GM23338 (cell line): ENCODE data around the gene CPM. TPM values are rescaled to one million over a fixed set of nuclear protein-coding genes. Genes with fewer than 3 reads are reported as not detected.

ENCODE experiments used
- ATAC-seq: fragments of 200-7000 bp; cut with Tn5 transposase; 3 replicates; pipeline ENCODE4 v1.9.1; 2020
- DNase-seq: peaks from one replicate; pipeline ENCODE4 v3.0.0-alpha.2; 2015; ENCODE audit warnings: low spot score
- H2AFZ ChIP-seq: fragments of 200-600 bp; sonication (generic); 2 replicates; pipeline ENCODE4 v1.8.0; 2016; ENCODE audit warnings: antibody characterized with exemption, mild to moderate bottlenecking, moderate library complexity
- H3F3A ChIP-seq: fragments of 200-600 bp; sonication (generic); replicated peaks from 2 replicates; pipeline ENCODE4 v1.8.0; 2017; ENCODE audit warnings: antibody characterized with exemption, mixed run types, low read depth
- H3K27ac ChIP-seq: fragments of 200-600 bp; sonication (generic); 2 replicates; pipeline ENCODE4 v1.6.1; 2016; ENCODE audit warnings: low read depth
- H3K27me3 ChIP-seq: fragments of 200-600 bp; sonication (generic); 2 replicates; pipeline ENCODE4 v1.8.0; 2016; ENCODE audit warnings: mild to moderate bottlenecking, mixed run types, moderate library complexity; ENCODE audit not compliant: insufficient read depth
- H3K36me3 ChIP-seq: fragments of 200-600 bp; sonication (generic); 2 replicates; pipeline ENCODE4 v1.8.0; 2016; ENCODE audit warnings: mild to moderate bottlenecking; ENCODE audit not compliant: insufficient read depth
- H3K4me1 ChIP-seq: fragments of 200-600 bp; sonication (generic); 2 replicates; pipeline ENCODE4 v1.8.0; 2016; ENCODE audit warnings: mild to moderate bottlenecking, moderate library complexity; ENCODE audit not compliant: insufficient read depth
- H3K4me2 ChIP-seq: fragments of 200-600 bp; sonication (generic); 2 replicates; pipeline ENCODE4 v1.7.1; 2017; ENCODE audit warnings: mixed run types
- H3K4me3 ChIP-seq: fragments of 200-600 bp; sonication (generic); 2 replicates; pipeline ENCODE4 v1.6.1; 2016; ENCODE audit warnings: mixed run types
- H3K79me2 ChIP-seq: fragments of 200-600 bp; sonication (generic); replicated peaks from 2 replicates; pipeline ENCODE4 v1.8.0; 2017; ENCODE audit warnings: mild to moderate bottlenecking; ENCODE audit not compliant: insufficient read depth
- H3K9me2 ChIP-seq: fragments of 200-600 bp; sonication (generic); 2 replicates; pipeline ENCODE4 v1.8.0; 2017; ENCODE audit not compliant: insufficient read depth
- H4K20me1 ChIP-seq: fragments of 200-600 bp; sonication (generic); replicated peaks from 2 replicates; pipeline ENCODE4 v1.8.0; 2017; ENCODE audit warnings: mild to moderate bottlenecking; ENCODE audit not compliant: insufficient read depth
- H3K27ac Mint-ChIP-seq: 2 replicates; pipeline ENCODE4 v1.8.0; 2020; ENCODE audit warnings: inconsistent platforms, mild to moderate bottlenecking, moderate library complexity, mixed read lengths
- H3K27me3 Mint-ChIP-seq: 3 replicates; pipeline ENCODE4 v1.8.0; 2022; ENCODE audit warnings: low read depth, mild to moderate bottlenecking, moderate library complexity, mixed read lengths, inconsistent platforms; ENCODE audit not compliant: insufficient read depth, poor library complexity
- H3K36me3 Mint-ChIP-seq: 3 replicates; pipeline ENCODE4 v1.8.0; 2021; ENCODE audit warnings: low read depth, mild to moderate bottlenecking, inconsistent platforms, moderate library complexity, mixed read lengths
- H3K4me1 Mint-ChIP-seq: 3 replicates; pipeline ENCODE4 v1.8.0; 2020; ENCODE audit warnings: mild to moderate bottlenecking, inconsistent platforms, mixed read lengths
- H3K4me3 Mint-ChIP-seq: 3 replicates; pipeline ENCODE4 v1.8.0; 2021; ENCODE audit warnings: moderate library complexity, mild to moderate bottlenecking, inconsistent platforms, mixed read lengths
- H3K9me3 Mint-ChIP-seq: 3 replicates; pipeline ENCODE4 v1.8.0; 2020; ENCODE audit warnings: moderate library complexity, mild to moderate bottlenecking, inconsistent platforms, mixed read lengths
- CTCF ChIP-seq, 2 experiments: fragments of 200-600 bp in 1 of 2; sonication (generic) in 1 of 2; conservative IDR thresholded peaks; 2 replicates each; pipeline versions ENCODE4 v1.5.1 to v1.6.1; 2016 to 2017; ENCODE audit warnings: antibody characterized with exemption in 2 of 2, low read depth in 2 of 2, mild to moderate bottlenecking in 2 of 2, moderate library complexity in 1 of 2
- STAT1 ChIP-seq: IDR thresholded peaks from one replicate; pipeline ENCODE4 v1.6.1; 2016; ENCODE audit warnings: antibody characterized with exemption; ENCODE audit not compliant: unreplicated experiment
- ZNF331 ChIP-seq: fragments of 250-450 bp; sonication (Bioruptor Pico); IDR thresholded peaks from 2 replicates; pipeline ENCODE4 v1.5.0; 2020; ENCODE audit warnings: low read depth, mild to moderate bottlenecking, moderate library complexity
- polyA plus RNA-seq: library from polyadenylated mRNA; unstranded; fragments of >200 nt; fragmentation: Nextera tagmentation; extraction: Ambion mirVana; gene quantifications from 2 replicates; pipeline ENCODE4 v1.2.1, GENCODE V29; 2016
- total RNA-seq: library from RNA; depleted of rRNA; stranded (reverse); fragments of >200 nt; shearing (Covaris generic); gene quantifications from 2 replicates; pipeline ENCODE4 v1.2.3, GENCODE V29; 2014
- TF ChIP-seq, protein P1 (sequence below): fragments of 250-450 bp; sonication (Bioruptor Pico); IDR thresholded peaks from 2 replicates; pipeline ENCODE4 v1.5.0; 2020; ENCODE audit warnings: mild to moderate bottlenecking, moderate library complexity
- TF ChIP-seq, protein P2 (sequence below): IDR thresholded peaks from one replicate; pipeline ENCODE4 v1.6.1; 2018; ENCODE audit warnings: antibody characterized with exemption; ENCODE audit not compliant: unreplicated experiment
- TF ChIP-seq, protein P3 (sequence below): IDR thresholded peaks from 2 replicates; pipeline ENCODE4 v1.6.1; 2016; ENCODE audit warnings: antibody characterized with exemption

The CPM gene
- total and polyA plus RNA-seq, 2 experiments from 2014 or later: 0.37 to 5.8 TPM

- no peaks in the 10 kb centered on the region for H3K36me3 ChIP-seq
- ATAC-seq (no peak; the same call in 2 of the 3 replicates), DNase-seq (no peak)
- H3K4me3 ChIP-seq: no peak overlapping the region
- H3K27ac ChIP-seq: no peak overlapping the region
- no peak overlapping the region for H3K27ac Mint-ChIP-seq
- no peak overlapping the region for H3K4me3 Mint-ChIP-seq
- peak in 1 of 2 experiments; percentile 48; a peak in 2 of 4 replicates for TF ChIP-seq CTCF (conservative IDR thresholded peaks at IDR 0.05; ENCODE audit: low read depth in 2 of 2)
- TF ChIP-seq, protein P1, sequence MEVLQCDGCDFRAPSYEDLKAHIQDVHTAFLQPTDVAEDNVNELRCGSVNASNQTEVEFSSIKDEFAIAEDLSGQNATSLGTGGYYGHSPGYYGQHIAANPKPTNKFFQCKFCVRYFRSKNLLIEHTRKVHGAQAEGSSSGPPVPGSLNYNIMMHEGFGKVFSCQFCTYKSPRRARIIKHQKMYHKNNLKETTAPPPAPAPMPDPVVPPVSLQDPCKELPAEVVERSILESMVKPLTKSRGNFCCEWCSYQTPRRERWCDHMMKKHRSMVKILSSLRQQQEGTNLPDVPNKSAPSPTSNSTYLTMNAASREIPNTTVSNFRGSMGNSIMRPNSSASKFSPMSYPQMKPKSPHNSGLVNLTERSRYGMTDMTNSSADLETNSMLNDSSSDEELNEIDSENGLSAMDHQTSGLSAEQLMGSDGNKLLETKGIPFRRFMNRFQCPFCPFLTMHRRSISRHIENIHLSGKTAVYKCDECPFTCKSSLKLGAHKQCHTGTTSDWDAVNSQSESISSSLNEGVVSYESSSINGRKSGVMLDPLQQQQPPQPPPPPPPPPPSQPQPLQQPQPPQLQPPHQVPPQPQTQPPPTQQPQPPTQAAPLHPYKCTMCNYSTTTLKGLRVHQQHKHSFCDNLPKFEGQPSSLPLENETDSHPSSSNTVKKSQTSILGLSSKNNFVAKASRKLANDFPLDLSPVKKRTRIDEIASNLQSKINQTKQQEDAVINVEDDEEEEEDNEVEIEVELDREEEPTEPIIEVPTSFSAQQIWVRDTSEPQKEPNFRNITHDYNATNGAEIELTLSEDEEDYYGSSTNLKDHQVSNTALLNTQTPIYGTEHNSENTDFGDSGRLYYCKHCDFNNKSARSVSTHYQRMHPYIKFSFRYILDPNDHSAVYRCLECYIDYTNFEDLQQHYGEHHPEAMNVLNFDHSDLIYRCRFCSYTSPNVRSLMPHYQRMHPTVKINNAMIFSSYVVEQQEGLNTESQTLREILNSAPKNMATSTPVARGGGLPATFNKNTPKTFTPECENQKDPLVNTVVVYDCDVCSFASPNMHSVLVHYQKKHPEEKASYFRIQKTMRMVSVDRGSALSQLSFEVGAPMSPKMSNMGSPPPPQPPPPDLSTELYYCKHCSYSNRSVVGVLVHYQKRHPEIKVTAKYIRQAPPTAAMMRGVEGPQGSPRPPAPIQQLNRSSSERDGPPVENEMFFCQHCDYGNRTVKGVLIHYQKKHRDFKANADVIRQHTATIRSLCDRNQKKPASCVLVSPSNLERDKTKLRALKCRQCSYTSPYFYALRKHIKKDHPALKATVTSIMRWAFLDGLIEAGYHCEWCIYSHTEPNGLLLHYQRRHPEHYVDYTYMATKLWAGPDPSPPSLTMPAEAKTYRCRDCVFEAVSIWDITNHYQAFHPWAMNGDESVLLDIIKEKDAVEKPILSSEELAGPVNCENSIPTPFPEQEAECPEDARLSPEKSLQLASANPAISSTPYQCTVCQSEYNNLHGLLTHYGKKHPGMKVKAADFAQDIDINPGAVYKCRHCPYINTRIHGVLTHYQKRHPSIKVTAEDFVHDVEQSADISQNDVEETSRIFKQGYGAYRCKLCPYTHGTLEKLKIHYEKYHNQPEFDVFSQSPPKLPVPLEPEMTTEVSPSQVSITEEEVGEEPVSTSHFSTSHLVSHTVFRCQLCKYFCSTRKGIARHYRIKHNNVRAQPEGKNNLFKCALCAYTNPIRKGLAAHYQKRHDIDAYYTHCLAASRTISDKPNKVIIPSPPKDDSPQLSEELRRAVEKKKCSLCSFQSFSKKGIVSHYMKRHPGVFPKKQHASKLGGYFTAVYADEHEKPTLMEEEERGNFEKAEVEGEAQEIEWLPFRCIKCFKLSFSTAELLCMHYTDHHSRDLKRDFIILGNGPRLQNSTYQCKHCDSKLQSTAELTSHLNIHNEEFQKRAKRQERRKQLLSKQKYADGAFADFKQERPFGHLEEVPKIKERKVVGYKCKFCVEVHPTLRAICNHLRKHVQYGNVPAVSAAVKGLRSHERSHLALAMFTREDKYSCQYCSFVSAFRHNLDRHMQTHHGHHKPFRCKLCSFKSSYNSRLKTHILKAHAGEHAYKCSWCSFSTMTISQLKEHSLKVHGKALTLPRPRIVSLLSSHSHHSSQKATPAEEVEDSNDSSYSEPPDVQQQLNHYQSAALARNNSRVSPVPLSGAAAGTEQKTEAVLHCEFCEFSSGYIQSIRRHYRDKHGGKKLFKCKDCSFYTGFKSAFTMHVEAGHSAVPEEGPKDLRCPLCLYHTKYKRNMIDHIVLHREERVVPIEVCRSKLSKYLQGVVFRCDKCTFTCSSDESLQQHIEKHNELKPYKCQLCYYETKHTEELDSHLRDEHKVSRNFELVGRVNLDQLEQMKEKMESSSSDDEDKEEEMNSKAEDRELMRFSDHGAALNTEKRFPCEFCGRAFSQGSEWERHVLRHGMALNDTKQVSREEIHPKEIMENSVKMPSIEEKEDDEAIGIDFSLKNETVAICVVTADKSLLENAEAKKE (CRISPR knock-in tag): no peak
- TF ChIP-seq STAT1: no peak
- TF ChIP-seq, protein P2, sequence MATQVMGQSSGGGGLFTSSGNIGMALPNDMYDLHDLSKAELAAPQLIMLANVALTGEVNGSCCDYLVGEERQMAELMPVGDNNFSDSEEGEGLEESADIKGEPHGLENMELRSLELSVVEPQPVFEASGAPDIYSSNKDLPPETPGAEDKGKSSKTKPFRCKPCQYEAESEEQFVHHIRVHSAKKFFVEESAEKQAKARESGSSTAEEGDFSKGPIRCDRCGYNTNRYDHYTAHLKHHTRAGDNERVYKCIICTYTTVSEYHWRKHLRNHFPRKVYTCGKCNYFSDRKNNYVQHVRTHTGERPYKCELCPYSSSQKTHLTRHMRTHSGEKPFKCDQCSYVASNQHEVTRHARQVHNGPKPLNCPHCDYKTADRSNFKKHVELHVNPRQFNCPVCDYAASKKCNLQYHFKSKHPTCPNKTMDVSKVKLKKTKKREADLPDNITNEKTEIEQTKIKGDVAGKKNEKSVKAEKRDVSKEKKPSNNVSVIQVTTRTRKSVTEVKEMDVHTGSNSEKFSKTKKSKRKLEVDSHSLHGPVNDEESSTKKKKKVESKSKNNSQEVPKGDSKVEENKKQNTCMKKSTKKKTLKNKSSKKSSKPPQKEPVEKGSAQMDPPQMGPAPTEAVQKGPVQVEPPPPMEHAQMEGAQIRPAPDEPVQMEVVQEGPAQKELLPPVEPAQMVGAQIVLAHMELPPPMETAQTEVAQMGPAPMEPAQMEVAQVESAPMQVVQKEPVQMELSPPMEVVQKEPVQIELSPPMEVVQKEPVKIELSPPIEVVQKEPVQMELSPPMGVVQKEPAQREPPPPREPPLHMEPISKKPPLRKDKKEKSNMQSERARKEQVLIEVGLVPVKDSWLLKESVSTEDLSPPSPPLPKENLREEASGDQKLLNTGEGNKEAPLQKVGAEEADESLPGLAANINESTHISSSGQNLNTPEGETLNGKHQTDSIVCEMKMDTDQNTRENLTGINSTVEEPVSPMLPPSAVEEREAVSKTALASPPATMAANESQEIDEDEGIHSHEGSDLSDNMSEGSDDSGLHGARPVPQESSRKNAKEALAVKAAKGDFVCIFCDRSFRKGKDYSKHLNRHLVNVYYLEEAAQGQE: no peak
- no peak for TF ChIP-seq ZNF331 (CRISPR knock-in tag)
- TF ChIP-seq, protein P3, sequence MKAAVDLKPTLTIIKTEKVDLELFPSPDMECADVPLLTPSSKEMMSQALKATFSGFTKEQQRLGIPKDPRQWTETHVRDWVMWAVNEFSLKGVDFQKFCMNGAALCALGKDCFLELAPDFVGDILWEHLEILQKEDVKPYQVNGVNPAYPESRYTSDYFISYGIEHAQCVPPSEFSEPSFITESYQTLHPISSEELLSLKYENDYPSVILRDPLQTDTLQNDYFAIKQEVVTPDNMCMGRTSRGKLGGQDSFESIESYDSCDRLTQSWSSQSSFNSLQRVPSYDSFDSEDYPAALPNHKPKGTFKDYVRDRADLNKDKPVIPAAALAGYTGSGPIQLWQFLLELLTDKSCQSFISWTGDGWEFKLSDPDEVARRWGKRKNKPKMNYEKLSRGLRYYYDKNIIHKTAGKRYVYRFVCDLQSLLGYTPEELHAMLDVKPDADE: no peak
- H3F3A ChIP-seq: no peaks in the 10 kb centered on the region
- no peaks in the 10 kb centered on the region for H3K9me2 ChIP-seq
- H3K27me3 Mint-ChIP-seq: no peaks in the 10 kb centered on the region
- H4K20me1 ChIP-seq: no peaks in the 10 kb centered on the region
- H3K9me3 Mint-ChIP-seq: no peaks in the 10 kb centered on the region
- H3K4me1 Mint-ChIP-seq: peaks cover 7% of the 10 kb centered on the region; the same call in 2 of the 3 replicates
- H3K79me2 ChIP-seq: no peaks in the 10 kb centered on the region
- H3K27me3 ChIP-seq: no peaks in the 10 kb centered on the region
- no peaks in the 10 kb centered on the region for H3K36me3 Mint-ChIP-seq
- H3K4me1 ChIP-seq: no peaks in the 10 kb centered on the region
- H3K4me2 ChIP-seq: no peak overlapping the region
- H2AFZ ChIP-seq: peak overlapping the region; percentile 39; the same call in 1 of the 2 replicates
Observed at GRCh38 chr12:68899251-68899771, 33.7 kb downstream of the CPM start.
